ENCODE data around the gene OR4F6. TPM values are rescaled to one million over a fixed set of nuclear protein-coding genes. Genes with fewer than 3 reads are reported as not detected.

Gene OR4F6
- total and polyA plus RNA-seq, 2 experiments from 2014 or later, result not detected

DNA sequence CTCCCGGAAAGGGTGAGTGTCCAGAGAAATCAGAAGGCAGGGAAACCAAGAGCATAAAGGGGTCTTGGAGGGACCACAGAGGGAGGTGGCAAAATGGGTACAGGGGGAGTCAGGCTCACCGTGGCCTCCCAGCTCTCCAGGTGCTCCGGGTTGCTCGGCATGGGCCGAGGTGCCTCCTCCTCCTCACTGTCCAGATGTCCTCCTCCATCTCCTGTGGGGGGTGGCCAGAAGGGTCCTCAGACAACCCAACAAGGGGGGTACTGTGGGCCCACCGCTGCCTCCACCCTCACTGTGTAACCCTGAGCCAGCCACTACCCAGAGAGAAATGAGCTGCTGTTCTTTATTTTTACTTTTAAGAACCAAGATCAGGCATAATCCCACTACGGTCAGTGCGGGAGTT lies 30.4 kb upstream of the OR4F6 start:
- Histone ChIP-seq H3K4me3 (no peak overlapping the region), H3K79me2 (replicated peaks; ENCODE audit: insufficient read depth) (no peaks in the 10 kb centered on the region), H2AFZ (no peak overlapping the region), H3K4me1 (ENCODE audit: insufficient read depth) (no peaks in the 10 kb centered on the region), H3K36me3 (ENCODE audit: insufficient read depth) (no peaks in the 10 kb centered on the region), H4K20me1 (replicated peaks; ENCODE audit: insufficient read depth) (no peaks in the 10 kb centered on the region), H3K4me2 (no peak overlapping the region), H3F3A (replicated peaks; ENCODE audit: low read depth) (no peaks in the 10 kb centered on the region), H3K27me3 (ENCODE audit: insufficient read depth) (no peaks in the 10 kb centered on the region), H3K9me2 (ENCODE audit: insufficient read depth) (no peaks in the 10 kb centered on the region), H3K27ac (ENCODE audit: low read depth) (no peak overlapping the region)
- no peaks in the 10 kb centered on the region for H3K36me3 Mint-ChIP-seq (ENCODE audit: low read depth)
- H3K4me3 Mint-ChIP-seq, result no peak overlapping the region
- no peaks in the 10 kb centered on the region for H3K9me3 Mint-ChIP-seq
- H3K27ac Mint-ChIP-seq, result no peak overlapping the region
- ATAC-seq (no peak), DNase-seq (ENCODE audit: low spot score) (no peak)
- H3K4me1 Mint-ChIP-seq, result no peaks in the 10 kb centered on the region; the same call in 1 of the 3 replicates
- H3K27me3 Mint-ChIP-seq (ENCODE audit: insufficient read depth, low read depth, poor library complexity), result peaks cover 5% of the 10 kb centered on the region
- TF ChIP-seq EZH2 (IDR thresholded peaks at IDR 0.05; ENCODE audit: low read depth, unreplicated experiment), result no peak
- TF ChIP-seq CREB1 (CRISPR knock-in tag; IDR thresholded peaks at IDR 0.05; ENCODE audit: low read depth), result no peak
- no peak for TF ChIP-seq NANOG (IDR thresholded peaks at IDR 0.05; ENCODE audit: borderline replicate concordance)
- TF ChIP-seq POLR2AphosphoS5 (IDR thresholded peaks at IDR 0.05; ENCODE audit: low read depth), result no peak
- TF ChIP-seq, protein P1, sequence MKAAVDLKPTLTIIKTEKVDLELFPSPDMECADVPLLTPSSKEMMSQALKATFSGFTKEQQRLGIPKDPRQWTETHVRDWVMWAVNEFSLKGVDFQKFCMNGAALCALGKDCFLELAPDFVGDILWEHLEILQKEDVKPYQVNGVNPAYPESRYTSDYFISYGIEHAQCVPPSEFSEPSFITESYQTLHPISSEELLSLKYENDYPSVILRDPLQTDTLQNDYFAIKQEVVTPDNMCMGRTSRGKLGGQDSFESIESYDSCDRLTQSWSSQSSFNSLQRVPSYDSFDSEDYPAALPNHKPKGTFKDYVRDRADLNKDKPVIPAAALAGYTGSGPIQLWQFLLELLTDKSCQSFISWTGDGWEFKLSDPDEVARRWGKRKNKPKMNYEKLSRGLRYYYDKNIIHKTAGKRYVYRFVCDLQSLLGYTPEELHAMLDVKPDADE (IDR thresholded peaks at IDR 0.05), result no peak
- no peak for TF ChIP-seq STAT1 (IDR thresholded peaks at IDR 0.05; ENCODE audit: unreplicated experiment)

DNA sequence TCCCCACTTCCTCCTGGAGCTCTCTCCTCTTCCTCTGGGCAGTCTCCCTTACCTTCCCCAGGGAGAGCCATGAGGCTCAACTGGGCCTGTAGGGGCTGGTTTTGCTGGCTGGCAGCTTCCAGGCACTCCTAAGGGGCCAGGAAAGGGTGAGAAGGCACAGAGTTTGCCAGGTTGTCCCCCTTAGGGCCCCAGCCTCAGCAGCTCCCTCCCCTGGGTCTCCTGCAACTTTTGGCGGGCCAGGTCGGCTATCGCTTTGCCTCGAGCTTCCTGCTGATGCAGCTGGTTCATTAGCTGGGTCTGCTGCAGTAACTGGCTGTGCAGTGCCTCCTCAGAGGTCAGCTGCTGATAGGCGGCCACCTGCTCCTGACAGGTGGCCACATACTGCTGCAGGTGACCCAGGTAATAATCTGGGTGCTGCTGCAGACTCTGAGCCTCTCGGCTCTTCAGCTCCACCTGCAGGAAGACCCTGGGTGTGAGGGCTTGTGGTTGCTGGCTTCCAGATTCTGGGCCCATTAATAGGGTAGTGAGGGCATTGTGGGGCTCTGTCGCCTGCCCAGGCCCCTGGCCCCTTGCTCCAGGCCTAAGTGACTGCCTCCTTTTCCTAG lies 29.7 kb upstream of the OR4F6 start:
- ATAC-seq, result no peak
- H3K4me3 ChIP-seq, result no peak overlapping the region

More for the DNA sequence above, 29.7 kb upstream of the OR4F6 start:
- Histone ChIP-seq H3K36me3 (ENCODE audit: insufficient read depth) (no peaks in the 10 kb centered on the region), H2AFZ (no peak overlapping the region), H4K20me1 (replicated peaks; ENCODE audit: insufficient read depth) (no peaks in the 10 kb centered on the region), H3K79me2 (replicated peaks; ENCODE audit: insufficient read depth) (no peaks in the 10 kb centered on the region), H3F3A (replicated peaks; ENCODE audit: low read depth) (no peaks in the 10 kb centered on the region), H3K4me1 (ENCODE audit: insufficient read depth) (no peaks in the 10 kb centered on the region), H3K27me3 (ENCODE audit: insufficient read depth) (no peaks in the 10 kb centered on the region), H3K4me2 (no peak overlapping the region), H3K27ac (ENCODE audit: low read depth) (no peak overlapping the region), H3K9me2 (ENCODE audit: insufficient read depth) (no peaks in the 10 kb centered on the region)
- peak; percentile 71 for DNase-seq (ENCODE audit: low spot score)
- Mint-ChIP-seq H3K4me3 (no peak overlapping the region), H3K27ac (no peak overlapping the region), H3K27me3 (ENCODE audit: insufficient read depth, low read depth, poor library complexity) (peaks cover 5% of the 10 kb centered on the region), H3K36me3 (ENCODE audit: low read depth) (no peaks in the 10 kb centered on the region), H3K4me1 (no peaks in the 10 kb centered on the region; the same call in 1 of the 3 replicates), H3K9me3 (no peaks in the 10 kb centered on the region)
- TF ChIP-seq EZH2phosphoT487 (IDR thresholded peaks at IDR 0.05; ENCODE audit: unreplicated experiment) (no peak), EZH2 (IDR thresholded peaks at IDR 0.05; ENCODE audit: low read depth, unreplicated experiment) (no peak)
- TF ChIP-seq, protein P2, sequence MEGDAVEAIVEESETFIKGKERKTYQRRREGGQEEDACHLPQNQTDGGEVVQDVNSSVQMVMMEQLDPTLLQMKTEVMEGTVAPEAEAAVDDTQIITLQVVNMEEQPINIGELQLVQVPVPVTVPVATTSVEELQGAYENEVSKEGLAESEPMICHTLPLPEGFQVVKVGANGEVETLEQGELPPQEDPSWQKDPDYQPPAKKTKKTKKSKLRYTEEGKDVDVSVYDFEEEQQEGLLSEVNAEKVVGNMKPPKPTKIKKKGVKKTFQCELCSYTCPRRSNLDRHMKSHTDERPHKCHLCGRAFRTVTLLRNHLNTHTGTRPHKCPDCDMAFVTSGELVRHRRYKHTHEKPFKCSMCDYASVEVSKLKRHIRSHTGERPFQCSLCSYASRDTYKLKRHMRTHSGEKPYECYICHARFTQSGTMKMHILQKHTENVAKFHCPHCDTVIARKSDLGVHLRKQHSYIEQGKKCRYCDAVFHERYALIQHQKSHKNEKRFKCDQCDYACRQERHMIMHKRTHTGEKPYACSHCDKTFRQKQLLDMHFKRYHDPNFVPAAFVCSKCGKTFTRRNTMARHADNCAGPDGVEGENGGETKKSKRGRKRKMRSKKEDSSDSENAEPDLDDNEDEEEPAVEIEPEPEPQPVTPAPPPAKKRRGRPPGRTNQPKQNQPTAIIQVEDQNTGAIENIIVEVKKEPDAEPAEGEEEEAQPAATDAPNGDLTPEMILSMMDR (conservative IDR thresholded peaks at IDR 0.05; ENCODE audit: low read depth in 2 of 2), result peak; percentile 51 to 81
